ENCODE data around the gene DOK7. TPM values are rescaled to one million over a fixed set of nuclear protein-coding genes. Genes with fewer than 3 reads are reported as not detected.
"Not testable (repeated sequence)": the region's sequence is repeated elsewhere in the genome, so short reads cannot be mapped to it uniquely, and the experiment has no call there.

DOK7 gene
- total RNA-seq, 1 donor from 2014 or later = not detected

DNA sequence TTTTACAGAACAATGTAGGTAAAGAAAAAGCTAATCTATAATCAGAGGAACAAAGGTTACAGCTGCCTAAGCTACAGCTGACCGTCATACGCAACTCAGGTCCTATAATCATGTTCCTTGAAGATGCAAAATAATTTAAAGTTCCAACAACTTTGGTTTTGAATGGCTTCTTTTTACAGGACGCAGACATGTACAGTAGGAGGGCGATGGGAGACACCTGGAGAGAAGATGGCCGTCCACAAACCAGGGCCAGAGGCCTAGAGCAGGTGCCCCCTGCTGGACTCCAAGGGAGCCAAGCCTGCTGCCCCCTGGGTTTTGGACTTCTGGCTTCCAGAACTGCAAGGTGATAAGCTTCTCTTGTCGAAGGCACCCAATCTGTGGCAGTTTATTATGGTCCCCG, 10.7 kb upstream of the DOK7 start:
- Mint-ChIP-seq H3K27ac (ENCODE audit: unreplicated experiment) (no peak overlapping the region), H3K36me3 (ENCODE audit: low read depth) (peaks cover 2% of the 10 kb centered on the region), H3K4me3 (no peak overlapping the region), H3K9me3 (peaks cover 8% of the 10 kb centered on the region), H3K27me3 (ENCODE audit: low read depth) (peaks cover 2% of the 10 kb centered on the region), H3K4me1 (no peaks in the 10 kb centered on the region)
- no peak for DNase-seq (ENCODE audit: low read depth, low spot score)
- TF ChIP-seq, protein P1, sequence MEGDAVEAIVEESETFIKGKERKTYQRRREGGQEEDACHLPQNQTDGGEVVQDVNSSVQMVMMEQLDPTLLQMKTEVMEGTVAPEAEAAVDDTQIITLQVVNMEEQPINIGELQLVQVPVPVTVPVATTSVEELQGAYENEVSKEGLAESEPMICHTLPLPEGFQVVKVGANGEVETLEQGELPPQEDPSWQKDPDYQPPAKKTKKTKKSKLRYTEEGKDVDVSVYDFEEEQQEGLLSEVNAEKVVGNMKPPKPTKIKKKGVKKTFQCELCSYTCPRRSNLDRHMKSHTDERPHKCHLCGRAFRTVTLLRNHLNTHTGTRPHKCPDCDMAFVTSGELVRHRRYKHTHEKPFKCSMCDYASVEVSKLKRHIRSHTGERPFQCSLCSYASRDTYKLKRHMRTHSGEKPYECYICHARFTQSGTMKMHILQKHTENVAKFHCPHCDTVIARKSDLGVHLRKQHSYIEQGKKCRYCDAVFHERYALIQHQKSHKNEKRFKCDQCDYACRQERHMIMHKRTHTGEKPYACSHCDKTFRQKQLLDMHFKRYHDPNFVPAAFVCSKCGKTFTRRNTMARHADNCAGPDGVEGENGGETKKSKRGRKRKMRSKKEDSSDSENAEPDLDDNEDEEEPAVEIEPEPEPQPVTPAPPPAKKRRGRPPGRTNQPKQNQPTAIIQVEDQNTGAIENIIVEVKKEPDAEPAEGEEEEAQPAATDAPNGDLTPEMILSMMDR (conservative IDR thresholded peaks at IDR 0.05) = peak; percentile 45

DNA sequence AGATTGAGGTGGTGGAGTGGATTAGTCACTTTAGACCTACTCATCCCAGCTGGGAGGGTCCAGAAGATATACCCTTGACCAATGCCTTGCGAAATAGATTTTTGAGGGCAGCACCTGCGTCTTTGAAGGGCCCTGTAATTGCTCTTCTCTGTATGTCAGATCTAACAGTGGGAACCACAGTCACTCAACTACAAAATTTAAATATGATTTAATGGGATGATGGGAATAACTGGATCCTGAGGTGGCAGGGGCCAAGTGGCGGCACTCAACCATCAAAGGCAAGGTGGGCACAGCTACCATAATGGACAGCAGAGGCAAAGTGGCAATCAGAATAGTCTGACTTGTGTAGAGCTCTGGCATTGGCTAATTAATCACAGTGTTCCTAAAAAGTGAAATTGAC, 7.5 kb upstream of the DOK7 start:
- H3K27me3 Mint-ChIP-seq (ENCODE audit: low read depth); H3K27ac Mint-ChIP-seq (ENCODE audit: unreplicated experiment); H3K36me3 Mint-ChIP-seq (ENCODE audit: low read depth); H3K4me1 Mint-ChIP-seq; DNase-seq (ENCODE audit: low read depth, low spot score); H3K4me3 Mint-ChIP-seq: not testable (repeated sequence)
- peaks cover 14% of the 10 kb centered on the region for H3K9me3 Mint-ChIP-seq

DNA sequence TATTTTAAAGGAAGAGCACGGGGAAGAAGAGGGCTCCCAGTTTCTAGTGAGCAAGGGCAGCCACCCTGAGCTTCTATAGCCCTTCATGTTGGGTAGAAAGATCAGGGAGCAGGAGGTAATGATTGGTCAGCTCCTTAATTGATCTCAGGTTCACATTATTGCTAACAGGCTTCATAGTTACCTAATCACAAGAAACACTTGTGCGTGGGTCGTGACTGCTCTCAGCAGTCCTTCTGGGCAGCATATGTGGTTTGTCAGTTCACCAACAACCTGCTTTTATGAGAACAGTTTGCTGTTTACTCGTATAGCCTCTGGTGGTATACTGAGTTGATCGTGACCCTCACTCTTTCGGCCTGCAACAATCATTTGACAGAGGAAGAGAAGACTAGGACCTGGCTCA, 4.7 kb upstream of the DOK7 start:
- Mint-ChIP-seq H3K36me3 (ENCODE audit: low read depth) (peaks cover 2% of the 10 kb centered on the region), H3K27me3 (ENCODE audit: low read depth) (peaks cover 8% of the 10 kb centered on the region), H3K4me1 (no peaks in the 10 kb centered on the region), H3K4me3 (no peak overlapping the region), H3K27ac (ENCODE audit: unreplicated experiment) (no peak overlapping the region), H3K9me3 (peaks cover 14% of the 10 kb centered on the region)
- no peak for DNase-seq (ENCODE audit: low read depth, low spot score)
- TF ChIP-seq, protein P1 (conservative IDR thresholded peaks at IDR 0.05) = no peak

DNA sequence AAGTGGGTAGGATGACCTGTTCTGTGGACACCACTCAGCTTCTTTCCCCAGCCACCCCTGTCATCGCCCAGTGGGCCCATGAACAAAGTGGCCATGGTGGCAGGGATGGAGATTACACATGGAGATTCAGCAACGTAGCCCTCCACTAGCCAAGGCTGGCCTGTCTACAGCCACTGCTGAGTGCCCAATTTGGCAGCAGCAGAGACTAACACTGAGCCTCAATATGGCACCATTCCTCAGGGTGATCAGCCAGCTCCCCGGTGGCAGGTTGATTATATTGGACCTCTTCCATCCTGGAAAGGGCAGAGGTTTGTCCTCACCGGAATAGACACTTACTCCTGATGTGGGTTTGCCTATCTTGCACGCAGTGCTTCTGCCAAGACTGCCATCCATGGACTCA, 4.0 kb upstream of the DOK7 start:
- not testable (repeated sequence) for H3K27me3 Mint-ChIP-seq (ENCODE audit: low read depth); H3K4me3 Mint-ChIP-seq; DNase-seq (ENCODE audit: low read depth, low spot score); H3K4me1 Mint-ChIP-seq; H3K36me3 Mint-ChIP-seq (ENCODE audit: low read depth); H3K27ac Mint-ChIP-seq (ENCODE audit: unreplicated experiment)
- peaks cover 14% of the 10 kb centered on the region for H3K9me3 Mint-ChIP-seq

DNA sequence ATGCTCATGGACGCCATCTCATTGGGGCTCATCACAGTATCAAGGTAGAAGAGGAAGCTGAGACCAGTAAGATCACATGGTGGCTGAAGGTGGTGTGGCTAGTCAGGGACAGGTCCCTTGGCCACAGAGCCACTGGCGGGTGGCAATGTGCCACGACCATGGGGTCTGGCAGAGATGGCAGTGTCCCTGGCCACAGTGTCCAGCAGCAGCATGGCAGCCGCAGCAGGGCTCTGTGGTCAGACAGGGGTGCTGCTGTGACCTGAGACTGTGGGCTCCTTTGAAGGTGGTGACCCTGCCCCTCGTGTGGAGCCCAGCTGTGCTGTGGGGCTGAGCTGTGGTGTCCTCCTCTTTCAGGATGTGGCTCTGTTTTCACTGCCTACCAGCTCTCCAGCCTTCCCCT, 2.2 kb upstream of the DOK7 start:
- no peak overlapping the region for H3K27ac Mint-ChIP-seq (ENCODE audit: unreplicated experiment)
- no peaks in the 10 kb centered on the region for H3K4me1 Mint-ChIP-seq
- peaks cover 8% of the 10 kb centered on the region for H3K27me3 Mint-ChIP-seq (ENCODE audit: low read depth)
- no peak for DNase-seq (ENCODE audit: low read depth, low spot score)
- peaks cover 6% of the 10 kb centered on the region for H3K9me3 Mint-ChIP-seq
- no peak overlapping the region for H3K4me3 Mint-ChIP-seq
- no peaks in the 10 kb centered on the region for H3K36me3 Mint-ChIP-seq (ENCODE audit: low read depth)
- TF ChIP-seq, protein P1 (conservative IDR thresholded peaks at IDR 0.05) = no peak

DNA sequence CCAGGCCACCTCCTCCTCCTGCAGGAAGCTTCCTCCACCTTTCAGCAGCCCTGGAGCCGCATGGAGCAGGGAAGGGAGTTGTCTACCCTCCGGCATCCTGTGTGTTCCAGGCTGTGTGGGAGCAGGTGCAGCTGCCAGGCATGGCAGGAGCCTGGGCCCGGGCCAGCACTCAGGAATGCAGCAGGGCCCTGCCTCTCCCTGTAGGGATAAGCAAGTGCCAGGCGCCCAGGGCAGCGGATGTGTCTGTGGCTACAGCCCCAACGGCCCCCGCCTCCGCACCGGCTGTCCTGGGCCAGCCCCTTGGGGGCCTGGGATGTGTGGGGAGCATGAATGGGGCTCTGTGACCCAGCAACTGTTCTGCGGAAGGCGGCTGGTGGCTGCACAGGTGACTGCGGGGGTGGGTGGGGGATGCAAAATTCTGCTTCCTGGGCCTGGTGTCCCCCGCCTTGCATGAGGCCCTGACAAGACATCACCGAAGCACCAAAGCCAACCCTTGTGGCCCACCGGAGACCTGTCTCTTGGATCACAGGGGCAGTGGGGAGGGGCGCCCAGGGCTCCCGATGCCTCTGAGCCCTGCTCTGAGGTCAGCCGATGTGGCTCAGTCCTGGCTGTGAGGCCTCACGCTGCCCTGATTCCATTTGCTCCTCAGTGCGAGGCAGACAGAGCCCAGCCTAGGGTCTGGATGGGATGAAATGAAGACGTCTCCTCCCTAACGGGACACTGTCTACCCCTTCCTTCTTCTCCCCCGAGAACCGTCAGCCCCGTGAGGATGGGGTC, 1.4 kb upstream of the DOK7 start:
- no peak overlapping the region for H3K4me3 Mint-ChIP-seq
- TF ChIP-seq, protein P1 (conservative IDR thresholded peaks at IDR 0.05) = no peak
- H3K27ac Mint-ChIP-seq (ENCODE audit: unreplicated experiment) = no peak overlapping the region
- H3K27me3 Mint-ChIP-seq (ENCODE audit: low read depth) = peaks cover 8% of the 10 kb centered on the region
- DNase-seq (ENCODE audit: low read depth, low spot score) = no peak
- H3K36me3 Mint-ChIP-seq (ENCODE audit: low read depth) = no peaks in the 10 kb centered on the region
- peaks cover 6% of the 10 kb centered on the region for H3K9me3 Mint-ChIP-seq
- H3K4me1 Mint-ChIP-seq = no peaks in the 10 kb centered on the region

Data from neural crest cell (in vitro differentiated cells).